H1 (cell line): ENCODE measurements around the gene TFF1. TPM values are rescaled to one million over a fixed set of nuclear protein-coding genes. Genes with fewer than 3 reads are reported as not detected.

ENCODE experiments used
- ASH2L ChIP-seq: fragments of 200-600, 300-600 bp; sonication (generic); IDR thresholded peaks from one replicate; pipeline ENCODE4 v1.7.1; 2017; ENCODE audit warnings: low read length
- CTCF ChIP-seq, 3 experiments: IDR thresholded peaks; 1 replicate in 2 of 3; 2 replicates in 1 of 3; pipeline versions ENCODE4 v1.5.1 to v1.6.1; 2011; ENCODE audit warnings: low read length in 3 of 3, mild to moderate bottlenecking in 3 of 3, inconsistent platforms in 2 of 3, low read depth in 1 of 3, moderate library complexity in 1 of 3; ENCODE audit not compliant: insufficient read depth in 1 of 3; ENCODE audit errors: control extremely low read depth in 1 of 3
- EZH2 ChIP-seq: fragments of 200-600 bp; sonication (generic); IDR thresholded peaks from 2 replicates; pipeline ENCODE4 v1.7.1; 2012; ENCODE audit warnings: low read depth, mild to moderate bottlenecking, moderate library complexity, low read length, inconsistent platforms; ENCODE audit not compliant: severe bottlenecking
- GTF2F1 ChIP-seq: IDR thresholded peaks from 2 replicates; pipeline ENCODE4 v1.6.1; 2012; ENCODE audit warnings: low read depth, low read length, improper control_type of control experiment, borderline replicate concordance
- JUND ChIP-seq: IDR thresholded peaks from 2 replicates; pipeline ENCODE4 v1.6.1; 2011; ENCODE audit warnings: mild to moderate bottlenecking, improper control_type of control experiment, low read length
- MAX ChIP-seq: IDR thresholded peaks from 2 replicates; pipeline ENCODE4 v1.6.1; 2012; ENCODE audit warnings: inconsistent platforms
- PHF8 ChIP-seq: fragments of 200-600 bp; sonication (generic); conservative IDR thresholded peaks from 2 replicates; pipeline ENCODE4 v1.7.1; 2012; ENCODE audit warnings: low read depth, mild to moderate bottlenecking, inconsistent platforms, low read length, moderate library complexity
- POLR2A ChIP-seq, 2 experiments: IDR thresholded peaks; 1 replicate in 1 of 2; 2 replicates in 1 of 2; pipeline ENCODE4 v1.6.1; 2011; ENCODE audit warnings: low read depth in 2 of 2, low read length in 2 of 2, mild to moderate bottlenecking in 2 of 2; ENCODE audit errors: control extremely low read depth in 1 of 2
- SIRT6 ChIP-seq: IDR thresholded peaks from one replicate; pipeline ENCODE4 v1.7.1; 2012; ENCODE audit warnings: low read length, inconsistent platforms
- polyA plus RNA-seq, 7 experiments: library from polyadenylated mRNA; depleted of rRNA in 3 of 7; stranded (reverse) in 5 of 7; unstranded in 2 of 7; fragments of >200 nt in 5 of 7; fragments of 200-250 nt in 2 of 7; gene quantifications; 1 replicate in 5 of 7; 2 replicates in 1 of 7; 4 replicates in 1 of 7; pipeline versions ENCODE4 v1.2.1 to v1.2.3, GENCODE V29; 2011 to 2013; ENCODE audit warnings: missing spikeins in 2 of 7, mixed read lengths in 2 of 7
- total RNA-seq: library from RNA; stranded (reverse); fragmentation: NEBNext Ultra II Directional; extraction: Animal tissue kit (Norgen Biotek cat#: 25700); gene quantifications from 2 replicates; pipeline ENCODE4 v1.2.1, GENCODE V29; 2021

Gene TFF1
- total and polyA plus RNA-seq, 2 of the 8 experiments (the other 6 are each of a cell fraction or from before 2014, with no cell fraction given): not detected

GRCh38 chr21:42330380-42331371, 35.7 kb downstream of the TFF1 start (continued):
- no peak for TF ChIP-seq CTCF (IDR thresholded peaks at IDR 0.05; ENCODE audit: control extremely low read depth in 1 of 3, insufficient read depth in 1 of 3, low read depth in 1 of 3, low read length in 3 of 3)
- TF ChIP-seq GTF2F1: no peak
- TF ChIP-seq ASH2L: no peak
- no peak for TF ChIP-seq MAX
- TF ChIP-seq PHF8: no peak
- no peak for TF ChIP-seq JUND
- TF ChIP-seq SIRT6: no peak
- TF ChIP-seq EZH2: no peak
- TF ChIP-seq POLR2A (IDR thresholded peaks at IDR 0.05; ENCODE audit: control extremely low read depth in 1 of 2, low read depth in 2 of 2, low read length in 2 of 2): no peak
- TF ChIP-seq, all 59 proteins: peak for 0
